GM21723 (cell line): ENCODE results near the gene TTLL11.
"Not testable (repeated sequence)": the region's sequence is repeated elsewhere in the genome, so short reads cannot be mapped to it uniquely, and the experiment has no call there.

Experiments used
- ATAC-seq: cut with Tn5 transposase; IDR thresholded peaks from one replicate; pipeline ENCODE4 v1.9.1; 2021; ENCODE audit warnings: mild to moderate bottlenecking, moderate library complexity; ENCODE audit not compliant: unreplicated experiment

The TTLL11 gene

GRCh38 chr9:122125509-122126330 lies 32.6 kb upstream of the TTLL11 start:
- ATAC-seq: no peak

- no peak for ATAC-seq
Observed at GRCh38 chr9:122125158-122125508, 32.0 kb upstream of the TTLL11 start.

- no peak for ATAC-seq
Observed at GRCh38 chr9:122124528-122124927, 31.4 kb upstream of the TTLL11 start.

- no peak for ATAC-seq
Observed at GRCh38 chr9:122124048-122124447, 30.9 kb upstream of the TTLL11 start.

GRCh38 chr9:122122903-122123632 lies 30.0 kb upstream of the TTLL11 start:
- ATAC-seq: peak; percentile 55

GRCh38 chr9:122122468-122122867 lies 29.4 kb upstream of the TTLL11 start:
- no peak for ATAC-seq

- no peak for ATAC-seq
Observed at GRCh38 chr9:122121931-122122330, 28.8 kb upstream of the TTLL11 start.

GRCh38 chr9:122121391-122121790 lies 28.3 kb upstream of the TTLL11 start:
- no peak for ATAC-seq

GRCh38 chr9:122120316-122121071 lies 27.4 kb upstream of the TTLL11 start:
- ATAC-seq: no peak

GRCh38 chr9:122119721-122120120 lies 26.6 kb upstream of the TTLL11 start:
- no peak for ATAC-seq

GRCh38 chr9:122119166-122119521 lies 26.0 kb upstream of the TTLL11 start:
- no peak for ATAC-seq

- no peak for ATAC-seq
Observed at GRCh38 chr9:122118343-122119165, 25.4 kb upstream of the TTLL11 start.

- ATAC-seq: not testable (repeated sequence)
Observed at GRCh38 chr9:122117241-122117640, 24.1 kb upstream of the TTLL11 start.

- no peak for ATAC-seq
Observed at GRCh38 chr9:122116448-122117173, 23.5 kb upstream of the TTLL11 start.

GRCh38 chr9:122116040-122116439 lies 22.9 kb upstream of the TTLL11 start:
- ATAC-seq: no peak

GRCh38 chr9:122115176-122116035 lies 22.3 kb upstream of the TTLL11 start:
- no peak for ATAC-seq

- ATAC-seq: no peak
Observed at GRCh38 chr9:122113574-122113973, 20.5 kb upstream of the TTLL11 start.

GRCh38 chr9:122112238-122112637 lies 19.1 kb upstream of the TTLL11 start:
- ATAC-seq: no peak

- no peak for ATAC-seq
Observed at GRCh38 chr9:122111413-122112085, 18.4 kb upstream of the TTLL11 start.
